Heart right ventricle (tissue), 16 donors: ENCODE measurements around the gene MAD2L1. TPM values are rescaled to one million over a fixed set of nuclear protein-coding genes. Genes with fewer than 3 reads are reported as not detected.

Experiments
- ATAC-seq, 8 donors: fragments of 200-7000 bp; cut with Tn5 transposase; one replicate each; pipeline ENCODE4 v1.9.1; 2020; ENCODE audit warnings: mild to moderate bottlenecking in 8 of 8, moderate library complexity in 8 of 8, moderate number of reproducible peaks in 1 of 8
- DNase-seq, 2 donors: peaks; one replicate each; pipeline ENCODE4 v3.0.0-alpha.2; 2020
- H3K27ac ChIP-seq, 10 donors: fragments of 200-600 bp; sonication (generic) in 2 of 10; one replicate each; pipeline versions ENCODE4 v1.5.0 to v1.8.0; 2020 to 2022; ENCODE audit warnings: mild to moderate bottlenecking in 3 of 10
- H3K27me3 ChIP-seq, 7 donors: fragments of 200-600 bp; one replicate each; pipeline ENCODE4 v1.8.0; 2021 to 2022; ENCODE audit warnings: mild to moderate bottlenecking in 2 of 7
- H3K36me3 ChIP-seq, 9 donors: fragments of 200-600 bp; sonication (generic) in 1 of 9; one replicate each; pipeline versions ENCODE4 v1.5.0 to v1.8.0; 2020 to 2022; ENCODE audit warnings: mild to moderate bottlenecking in 2 of 9
- H3K4me1 ChIP-seq, 9 donors: fragments of 200-600 bp; sonication (generic) in 1 of 9; one replicate each; pipeline versions ENCODE4 v1.5.0 to v1.8.0; 2020 to 2022; ENCODE audit warnings: mild to moderate bottlenecking in 4 of 9
- H3K4me3 ChIP-seq, 10 donors: fragments of 200-600 bp; sonication (generic) in 2 of 10; one replicate each; pipeline versions ENCODE4 v1.5.0 to v1.8.0; 2020 to 2022; ENCODE audit warnings: mild to moderate bottlenecking in 7 of 10, moderate library complexity in 2 of 10
- H3K9me3 ChIP-seq, 11 donors: fragments of 200-600 bp in 10 of 11; sonication (generic) in 2 of 11; one replicate each; pipeline versions ENCODE4 v1.5.0 to v1.8.0; 2013 to 2022; ENCODE audit warnings: mild to moderate bottlenecking in 2 of 11, control low read depth in 1 of 11, moderate library complexity in 1 of 11
- CTCF ChIP-seq, 9 donors: fragments of 200-600 bp; sonication (generic) in 2 of 9; IDR thresholded peaks; one replicate each; pipeline versions ENCODE4 v1.5.0 to v1.8.0; 2021 to 2022; ENCODE audit warnings: antibody characterized with exemption in 9 of 9, mild to moderate bottlenecking in 5 of 9, moderate library complexity in 1 of 9
- WGBS, 2 donors: extraction: QIAGEN DNeasy Blood & Tissue Kit; methylation state at CpG; one replicate each; pipeline ENCODE4 v1.1.7; 2013; ENCODE audit warnings: inconsistent platforms in 1 of 2; 5-methylcytosine and 5-hydroxymethylcytosine counted together
- intact Hi-C, 10 donors: fragments of 100-400 bp; cut with DNase I; formaldehyde crosslinking; loops; one replicate each; pipeline versions ENCODE4 v1.11.1 to v1.14.2; 2022
- polyA plus RNA-seq, 2 donors: library from polyadenylated mRNA; stranded (reverse); fragments of 200-250 nt; gene quantifications; one replicate each; pipeline ENCODE4 v1.2.3, GENCODE V29; 2013
- total RNA-seq, 10 donors: library from RNA; stranded (reverse); fragmentation: NEBNext Ultra II Directional in 3 of 10; extraction: Animal tissue kit (Norgen Biotek cat#: 25700) in 3 of 10; gene quantifications; one replicate each; pipeline versions ENCODE4 v1.2.1 to v1.2.4, GENCODE V29; 2021 to 2023
- donor health status: Arrhythmogenic right ventricular cardiomyopathy.
- donor health status: ischemic (EF 13 %, LVEDD 7.1; RV severe dilation, severe dysfunction).
- donor health status: healthy with polysubstance abuse.
- donor health status: DM: no; HTN: yes; CAD: no.
- donor health status: DM: no; HTN: no; CAD: no.
- donor health status: ischemic (EF 25% LVEDD 6.9; RV normal size, moderate dysfunction).
- donor health status: ischemic (EF 25% LVEDD 5.7; RV mildly dilated, moderate dysfunction).
- donor health status: healthy.
- donor health status: DM: yes; HTN: yes; CAD: no.
- donor health status: Ischemic cardiomyopathy.
- donor health status: ischemic (EF 35%, LVEDD 5.7; RV mildly dilated, moderate dysfunction).
- donor health status: nonischemic (EF 11% LVEDD 7.7; RV severe dilation, severe dysfunction).
- donor health status: DM: yes; HTN: yes; CAD: no.
- donor health status: PGD.
- donor health status: ischemic (EF 29% LVEDD 5.4; RV normal size, mild dysfunction).
- donor health status: nonischemic (EF 23%, LVEDD 6.1; RV moderate dilation, normal function).

MAD2L1 gene
- total and polyA plus RNA-seq, 12 donors: 0.59 to 3.3 (median 1.6) TPM

- Histone ChIP-seq H3K4me1 (peaks cover 0 to 17% (median 0%) of the 10 kb centered on the region in 9 donors), H3K4me3 (no peak overlapping the region), H3K36me3 (peaks cover 0 to 21% (median 0%) of the 10 kb centered on the region in 9 donors), H3K9me3 (no peaks in the 10 kb centered on the region), H3K27ac (no peak overlapping the region), H3K27me3 (no peaks in the 10 kb centered on the region)
- no peak for TF ChIP-seq CTCF (IDR thresholded peaks at IDR 0.05)
- ATAC-seq: no peak
- no peak for DNase-seq
- intact Hi-C loops: loop anchor here in 4 of 10 donors (10.0 kb wide), 3 partner anchors 363 to 743 kb away; no protein-coding TSS in a partner anchor
These were observed 9.2 kb downstream of the MAD2L1 start for GRCh38 chr4:120057416-120057815.

DNA sequence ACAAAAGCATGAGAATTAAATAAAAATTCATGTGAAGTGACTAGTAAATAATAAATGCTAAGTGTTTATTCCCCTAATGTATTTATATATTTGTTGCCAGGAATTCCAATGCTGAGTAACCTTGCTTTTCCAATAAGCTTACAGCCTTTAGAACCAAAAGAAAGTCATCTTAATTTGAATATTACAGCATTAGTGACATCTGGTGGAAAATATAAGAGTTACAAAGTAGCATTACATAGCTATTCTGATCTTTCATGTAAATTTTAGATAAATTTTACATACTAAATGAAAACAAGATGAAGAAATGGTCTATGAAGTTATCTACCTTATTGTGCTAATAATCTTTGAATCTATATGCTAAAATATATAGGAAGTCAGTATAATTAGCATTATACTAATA is 10.4 kb downstream of the MAD2L1 start:
- TF ChIP-seq CTCF (IDR thresholded peaks at IDR 0.05): peak in 7 of 9 donors; percentile 23 to 52 (median 38)
- Histone ChIP-seq H3K36me3 (peaks cover 0 to 21% (median 0%) of the 10 kb centered on the region in 9 donors), H3K4me1 (peaks cover 0 to 17% (median 0%) of the 10 kb centered on the region in 9 donors), H3K27me3 (no peaks in the 10 kb centered on the region), H3K27ac (no peak overlapping the region), H3K9me3 (no peaks in the 10 kb centered on the region), H3K4me3 (no peak overlapping the region)
- DNase-seq (no peak), ATAC-seq (peak in 1 of 8 donors; percentile 46)
- intact Hi-C loops: loop anchor here in 4 of 10 donors (10.0 kb wide), 3 partner anchors 361 to 741 kb away; no protein-coding TSS in a partner anchor

- H3K9me3 ChIP-seq: no peaks in the 10 kb centered on the region
- H3K36me3 ChIP-seq: peaks cover 0 to 21% (median 0%) of the 10 kb centered on the region in 9 donors
- H3K27ac ChIP-seq: no peak overlapping the region
- TF ChIP-seq CTCF (IDR thresholded peaks at IDR 0.05): no peak
- DNase-seq (no peak), ATAC-seq (no peak)
- H3K4me1 ChIP-seq: peaks cover 0 to 17% (median 0%) of the 10 kb centered on the region in 9 donors
- intact Hi-C loops: loop anchor here in 4 of 10 donors (10.0 kb wide), 3 partner anchors 361 to 741 kb away; no protein-coding TSS in a partner anchor
- 92 to 100% methylated on average over 1 of the region's 1 CpG for WGBS, 2 donors
- H3K4me3 ChIP-seq: no peak overlapping the region
- H3K27me3 ChIP-seq: no peaks in the 10 kb centered on the region
These were observed 10.9 kb downstream of the MAD2L1 start for GRCh38 chr4:120055795-120056194.

DNA sequence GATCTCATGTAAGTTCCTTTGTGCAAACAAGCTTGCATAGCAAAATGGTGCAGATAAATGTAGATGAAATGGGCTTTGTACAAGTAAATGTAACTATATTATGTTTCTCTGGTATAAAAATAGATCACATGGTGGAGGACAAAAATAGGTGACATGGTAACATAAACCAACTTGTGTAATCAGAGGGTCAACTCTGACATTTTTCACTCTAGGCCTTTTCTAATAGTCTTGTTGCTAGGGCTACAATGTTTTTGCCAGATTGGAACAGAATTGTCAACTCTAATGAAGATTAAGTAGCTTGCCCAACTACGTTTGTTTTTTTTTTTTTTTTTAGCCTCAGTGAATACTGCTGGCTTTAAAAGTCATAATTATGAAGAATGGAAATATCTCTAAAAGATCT is 11.5 kb downstream of the MAD2L1 start:
- Histone ChIP-seq H3K4me3 (no peak overlapping the region), H3K9me3 (no peaks in the 10 kb centered on the region), H3K4me1 (peaks cover 0 to 17% (median 0%) of the 10 kb centered on the region in 9 donors), H3K36me3 (peaks cover 0 to 19% (median 0%) of the 10 kb centered on the region in 9 donors), H3K27ac (no peak overlapping the region), H3K27me3 (no peaks in the 10 kb centered on the region)
- intact Hi-C loops: loop anchor here in 4 of 10 donors (10.0 kb wide), 3 partner anchors 360 to 740 kb away; no protein-coding TSS in a partner anchor
- 14 to 27% methylated on average over 1 of the region's 1 CpG for WGBS, 2 donors
- no peak for TF ChIP-seq CTCF (IDR thresholded peaks at IDR 0.05)
- ATAC-seq (no peak), DNase-seq (no peak)
